Neuronal stem cell (in vitro differentiated cells): ENCODE results near the gene JAKMIP3.

Experiments
- DNase-seq: peaks from one replicate; pipeline ENCODE4 v3.0.0-alpha.2; 2013; ENCODE audit warnings: low spot score
- H2AFZ ChIP-seq: one replicate; pipeline ENCODE4 v1.6.1; 2013; ENCODE audit warnings: mild to moderate bottlenecking, low read length, inconsistent platforms
- H2AK5ac ChIP-seq: 2 replicates; pipeline ENCODE4 v1.6.1; 2013; ENCODE audit warnings: low read depth, mild to moderate bottlenecking, inconsistent platforms, low read length, moderate library complexity, mixed read lengths
- H2BK120ac ChIP-seq: 2 replicates; pipeline ENCODE4 v1.6.1; 2013; ENCODE audit warnings: low read depth, mild to moderate bottlenecking, inconsistent platforms, low read length, moderate library complexity, mixed read lengths
- H2BK12ac ChIP-seq: one replicate; pipeline ENCODE4 v1.6.1; 2013; ENCODE audit warnings: low read length, inconsistent platforms
- H2BK15ac ChIP-seq: 2 replicates; pipeline ENCODE4 v1.6.1; 2013; ENCODE audit warnings: mild to moderate bottlenecking, low read length, inconsistent platforms, mixed read lengths
- H2BK5ac ChIP-seq: one replicate; pipeline ENCODE4 v1.6.1; 2013; ENCODE audit warnings: inconsistent platforms, mild to moderate bottlenecking, low read length, moderate library complexity
- H3K14ac ChIP-seq: one replicate; pipeline ENCODE4 v1.6.1; 2013; ENCODE audit warnings: low read length, inconsistent platforms
- H3K18ac ChIP-seq: 2 replicates; pipeline ENCODE4 v1.6.1; 2013; ENCODE audit warnings: low read length, inconsistent platforms
- H3K23ac ChIP-seq: 2 replicates; pipeline ENCODE4 v1.6.1; 2013; ENCODE audit warnings: low read depth, mild to moderate bottlenecking, mixed read lengths, low read length, inconsistent platforms; ENCODE audit not compliant: poor library complexity
- H3K27ac ChIP-seq: replicated peaks from 3 replicates; pipeline ENCODE4 v1.5.1; 2013; ENCODE audit warnings: low read length, inconsistent platforms
- H3K27me3 ChIP-seq, 3 experiments: 2 replicates each; pipeline ENCODE4 v1.6.1; 2013; ENCODE audit warnings: low read length in 3 of 3, mild to moderate bottlenecking in 2 of 3, inconsistent platforms in 1 of 3, low read depth in 1 of 3, mixed read lengths in 1 of 3, moderate library complexity in 1 of 3; ENCODE audit not compliant: control insufficient read depth in 3 of 3, insufficient read depth in 3 of 3
- H3K36me3 ChIP-seq, 2 donors: replicated peaks in 1 of 2; 2 replicates each; pipeline ENCODE4 v1.6.1; 2013; ENCODE audit warnings: low read length in 2 of 2; ENCODE audit not compliant: control insufficient read depth in 2 of 2, insufficient read depth in 2 of 2
- H3K4ac ChIP-seq: 2 replicates; pipeline ENCODE4 v1.6.1; 2013; ENCODE audit warnings: inconsistent platforms, mild to moderate bottlenecking, low read length, moderate library complexity
- H3K4me1 ChIP-seq, 2 donors: 1 replicate in 1 of 2; 2 replicates in 1 of 2; pipeline ENCODE4 v1.6.1; 2013; ENCODE audit warnings: low read length in 2 of 2, low read depth in 1 of 2; ENCODE audit not compliant: control insufficient read depth in 2 of 2, insufficient read depth in 1 of 2
- H3K4me2 ChIP-seq: one replicate; pipeline ENCODE4 v1.6.1; 2013; ENCODE audit warnings: mild to moderate bottlenecking, low read length, inconsistent platforms; ENCODE audit not compliant: insufficient read depth, poor library complexity, severe bottlenecking
- H3K4me3 ChIP-seq, 2 donors: 2 replicates each; pipeline ENCODE4 v1.5.1; 2013; ENCODE audit warnings: low read length in 2 of 2, mild to moderate bottlenecking in 2 of 2, inconsistent platforms in 1 of 2, moderate library complexity in 1 of 2
- H3K79me1 ChIP-seq: one replicate; pipeline ENCODE4 v1.6.1; 2013; ENCODE audit warnings: low read depth, mild to moderate bottlenecking, inconsistent platforms, low read length, moderate library complexity
- H3K9ac ChIP-seq: one replicate; pipeline ENCODE4 v1.6.1; 2013; ENCODE audit warnings: mild to moderate bottlenecking, low read depth, low read length, inconsistent platforms; ENCODE audit not compliant: poor library complexity
- H3K9me3 ChIP-seq, 2 donors: replicated peaks in 1 of 2; 2 replicates each; pipeline versions ENCODE3 to v1.6.1; 2013; ENCODE audit warnings: low read length in 2 of 2, mild to moderate bottlenecking in 2 of 2, inconsistent platforms in 1 of 2, low read depth in 1 of 2, mixed read lengths in 1 of 2, moderate library complexity in 1 of 2; ENCODE audit not compliant: control insufficient read depth in 2 of 2, insufficient read depth in 1 of 2
- H4K8ac ChIP-seq: one replicate; pipeline ENCODE4 v1.6.1; 2013; ENCODE audit warnings: low read depth, mild to moderate bottlenecking, inconsistent platforms, low read length, moderate library complexity
- H4K91ac ChIP-seq: one replicate; pipeline ENCODE4 v1.6.1; 2013; ENCODE audit warnings: low read length, low read depth, mild to moderate bottlenecking, inconsistent platforms; ENCODE audit not compliant: poor library complexity
- WGBS, 2 donors: extraction: QIAGEN DNeasy Blood & Tissue Kit; methylation state at CpG; one replicate each; pipeline ENCODE4 v1.1.7; 2013; ENCODE audit warnings: missing lambda C conversion rate in 2 of 2, mixed read lengths in 1 of 2; ENCODE audit not compliant: insufficient read length in 2 of 2, insufficient replicate concordance in 1 of 2; ENCODE audit errors: extremely low coverage in 2 of 2; 5-methylcytosine and 5-hydroxymethylcytosine counted together

Gene JAKMIP3

GRCh38 chr10:132105302-132105995 lies 39.7 kb downstream of the JAKMIP3 start:
- H4K8ac ChIP-seq = no peak overlapping the region
- no peak overlapping the region for H2BK5ac ChIP-seq
- H3K23ac ChIP-seq = no peak overlapping the region
- H3K27me3 ChIP-seq = peaks cover 0 to 13% (median 0%) of the 10 kb centered on the region in 3 experiments
- no peaks in the 10 kb centered on the region for H3K36me3 ChIP-seq
- no CpG with 5 or more reads among the region's 14 CpGs for WGBS, 2 donors
- H2AFZ ChIP-seq = no peak overlapping the region
- H3K18ac ChIP-seq = no peak overlapping the region
- no peaks in the 10 kb centered on the region for H3K9me3 ChIP-seq
- H2BK15ac ChIP-seq = no peak overlapping the region
- no peak overlapping the region for H3K14ac ChIP-seq
- H4K91ac ChIP-seq = no peak overlapping the region
- H3K79me1 ChIP-seq = no peaks in the 10 kb centered on the region
- DNase-seq = no peak
- no peaks in the 10 kb centered on the region for H3K4me1 ChIP-seq
- H3K4ac ChIP-seq = no peak overlapping the region
- no peak overlapping the region for H2BK12ac ChIP-seq
- H2AK5ac ChIP-seq = no peak overlapping the region
- no peak overlapping the region for H2BK120ac ChIP-seq
- no peak overlapping the region for H3K27ac ChIP-seq
- H3K4me2 ChIP-seq = no peak overlapping the region
- H3K9ac ChIP-seq = no peak overlapping the region
- H3K4me3 ChIP-seq = no peak overlapping the region

- no peak overlapping the region for H3K9ac ChIP-seq
- WGBS, 2 donors = no CpG with 5 or more reads among the region's 15 CpGs
- DNase-seq = no peak
- no peak overlapping the region for H2AK5ac ChIP-seq
- H3K4me3 ChIP-seq = no peak overlapping the region
- H3K27ac ChIP-seq = no peak overlapping the region
- no peaks in the 10 kb centered on the region for H3K9me3 ChIP-seq
- no peak overlapping the region for H4K8ac ChIP-seq
- H3K36me3 ChIP-seq = no peaks in the 10 kb centered on the region
- no peak overlapping the region for H2BK5ac ChIP-seq
- H3K4ac ChIP-seq = no peak overlapping the region
- H3K27me3 ChIP-seq = peaks cover 0 to 20% (median 0%) of the 10 kb centered on the region in 3 experiments
- H3K23ac ChIP-seq = peak overlapping the region; percentile 31
- no peak overlapping the region for H2BK12ac ChIP-seq
- H4K91ac ChIP-seq = no peak overlapping the region
- H2AFZ ChIP-seq = no peak overlapping the region
- no peak overlapping the region for H3K4me2 ChIP-seq
- no peaks in the 10 kb centered on the region for H3K4me1 ChIP-seq
- H2BK120ac ChIP-seq = no peak overlapping the region
- H2BK15ac ChIP-seq = no peak overlapping the region
- H3K79me1 ChIP-seq = no peaks in the 10 kb centered on the region
- no peak overlapping the region for H3K14ac ChIP-seq
- no peak overlapping the region for H3K18ac ChIP-seq
Observed at GRCh38 chr10:132106431-132106830, 40.7 kb downstream of the JAKMIP3 start.

DNA sequence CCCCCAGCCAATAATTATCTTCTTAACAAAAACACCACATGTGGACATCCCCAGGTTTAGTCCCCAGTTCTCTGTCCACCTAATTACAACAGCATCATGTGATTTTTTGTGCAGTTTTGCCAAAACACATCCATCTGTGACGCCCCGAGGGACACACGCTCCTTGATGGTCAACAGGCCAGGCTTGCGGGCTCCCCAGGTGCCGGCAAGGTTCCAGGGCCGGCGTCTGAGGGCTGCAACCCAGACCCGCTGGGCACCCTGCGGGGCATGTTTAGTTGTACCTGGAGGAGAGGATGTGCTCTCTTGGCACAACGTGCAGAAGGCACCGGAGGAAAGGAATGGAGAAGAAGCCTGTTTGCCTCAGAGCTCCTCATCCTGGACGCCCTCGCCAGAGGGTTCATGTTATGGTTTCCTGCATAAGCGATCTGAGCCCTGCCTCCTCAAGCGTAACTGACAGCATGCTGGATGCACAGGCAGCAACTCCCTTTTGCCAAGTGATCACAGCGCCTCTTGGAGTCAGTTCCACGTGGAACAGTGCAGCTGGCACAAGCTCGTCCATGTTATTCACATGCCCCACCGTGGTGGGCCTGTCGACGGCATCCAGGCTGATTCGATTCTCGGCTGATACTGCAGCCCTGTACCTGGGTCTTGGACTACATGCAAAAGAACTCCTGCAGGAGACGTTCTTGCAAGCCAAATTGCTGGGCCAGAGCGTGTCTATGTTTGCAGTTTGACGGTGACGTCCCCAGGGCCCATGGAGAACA lies 41.6 kb downstream of the JAKMIP3 start:
- H3K36me3 ChIP-seq = no peaks in the 10 kb centered on the region
- no peak overlapping the region for H3K27ac ChIP-seq
- WGBS, 2 donors = no CpG with 5 or more reads among the region's 27 CpGs
- H3K4me1 ChIP-seq = no peaks in the 10 kb centered on the region
- no peak overlapping the region for H3K9ac ChIP-seq
- H2BK15ac ChIP-seq = no peak overlapping the region
- peaks cover 0 to 26% (median 0%) of the 10 kb centered on the region in 3 experiments for H3K27me3 ChIP-seq
- no peak overlapping the region for H3K4me2 ChIP-seq
- peak overlapping the region; percentile 53 for H2BK5ac ChIP-seq
- no peaks in the 10 kb centered on the region for H3K9me3 ChIP-seq
- peak overlapping the region; percentile 56 for H2AK5ac ChIP-seq
- H3K79me1 ChIP-seq = no peaks in the 10 kb centered on the region
- H3K18ac ChIP-seq = peak overlapping the region; percentile 17
- DNase-seq = no peak
- peak overlapping the region; percentile 91 for H3K23ac ChIP-seq
- no peak overlapping the region for H4K91ac ChIP-seq
- no peak overlapping the region for H2BK12ac ChIP-seq
- H2BK120ac ChIP-seq = peak overlapping the region; percentile 47
- no peak overlapping the region for H2AFZ ChIP-seq
- H3K4me3 ChIP-seq = no peak overlapping the region
- peak overlapping the region; percentile 43 for H4K8ac ChIP-seq
- no peak overlapping the region for H3K4ac ChIP-seq
- H3K14ac ChIP-seq = peak overlapping the region; percentile 56
